Vagina (tissue), 2 donors: ENCODE measurements around the gene GRK3.

Experiments used
- POLR2A ChIP-seq, 2 donors: fragments of 450-650 bp; IDR thresholded peaks; one replicate each; pipeline ENCODE4 v1.6.1; 2017; ENCODE audit warnings: antibody characterized with exemption in 2 of 2, mild to moderate bottlenecking in 2 of 2, moderate library complexity in 2 of 2
- POLR2AphosphoS5 ChIP-seq, 2 donors: sonication (generic); formaldehyde crosslinking; IDR thresholded peaks; one replicate each; pipeline ENCODE4 v1.9.0; 2017; ENCODE audit warnings: antibody characterized with exemption in 2 of 2, mild to moderate bottlenecking in 2 of 2, low read depth in 1 of 2; ENCODE audit not compliant: insufficient read depth in 1 of 2
- TF ChIP-seq, protein P1 (sequence below), 3 experiments: fragments of 450-650 bp in 2 of 3; fragments of 200-600 bp in 1 of 3; sonication (generic) in 1 of 3; IDR thresholded peaks; one replicate each; pipeline ENCODE4 v1.5.1; 2017 to 2019; ENCODE audit warnings: antibody characterized with exemption in 3 of 3, mild to moderate bottlenecking in 2 of 3, moderate library complexity in 2 of 3

DNA sequence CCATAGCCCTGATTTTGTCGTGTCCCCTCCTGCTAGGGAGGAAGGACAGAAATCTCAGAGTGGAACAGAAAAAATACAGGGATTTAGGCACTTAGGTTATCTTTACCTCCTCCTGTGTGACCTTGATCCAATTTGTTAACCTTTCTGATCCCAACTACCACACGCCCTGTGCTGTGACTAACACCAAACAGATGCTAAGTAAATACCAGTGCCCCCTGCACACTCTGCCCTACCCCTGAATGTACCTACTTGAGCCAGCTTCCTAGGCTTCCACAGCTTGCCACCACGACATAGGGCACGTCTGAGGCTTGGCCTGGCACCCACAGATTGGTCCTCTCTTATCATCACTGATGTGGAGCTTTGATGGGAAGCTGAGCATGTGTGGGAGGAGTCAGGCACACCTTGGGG, 186.7 kb downstream of the GRK3 start:
- TF ChIP-seq POLR2A (IDR thresholded peaks at IDR 0.05) (no peak), POLR2AphosphoS5 (IDR thresholded peaks at IDR 0.05; ENCODE audit: insufficient read depth in 1 of 2, low read depth in 1 of 2) (no peak)
- TF ChIP-seq, protein P1, sequence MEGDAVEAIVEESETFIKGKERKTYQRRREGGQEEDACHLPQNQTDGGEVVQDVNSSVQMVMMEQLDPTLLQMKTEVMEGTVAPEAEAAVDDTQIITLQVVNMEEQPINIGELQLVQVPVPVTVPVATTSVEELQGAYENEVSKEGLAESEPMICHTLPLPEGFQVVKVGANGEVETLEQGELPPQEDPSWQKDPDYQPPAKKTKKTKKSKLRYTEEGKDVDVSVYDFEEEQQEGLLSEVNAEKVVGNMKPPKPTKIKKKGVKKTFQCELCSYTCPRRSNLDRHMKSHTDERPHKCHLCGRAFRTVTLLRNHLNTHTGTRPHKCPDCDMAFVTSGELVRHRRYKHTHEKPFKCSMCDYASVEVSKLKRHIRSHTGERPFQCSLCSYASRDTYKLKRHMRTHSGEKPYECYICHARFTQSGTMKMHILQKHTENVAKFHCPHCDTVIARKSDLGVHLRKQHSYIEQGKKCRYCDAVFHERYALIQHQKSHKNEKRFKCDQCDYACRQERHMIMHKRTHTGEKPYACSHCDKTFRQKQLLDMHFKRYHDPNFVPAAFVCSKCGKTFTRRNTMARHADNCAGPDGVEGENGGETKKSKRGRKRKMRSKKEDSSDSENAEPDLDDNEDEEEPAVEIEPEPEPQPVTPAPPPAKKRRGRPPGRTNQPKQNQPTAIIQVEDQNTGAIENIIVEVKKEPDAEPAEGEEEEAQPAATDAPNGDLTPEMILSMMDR (IDR thresholded peaks at IDR 0.05) = no peak
